ENCODE results near the gene FGF12. TPM values are rescaled to one million over a fixed set of nuclear protein-coding genes. Genes with fewer than 3 reads are reported as not detected.
"Not testable (repeated sequence)": the region's sequence is repeated elsewhere in the genome, so short reads cannot be mapped to it uniquely, and the experiment has no call there.

The FGF12 gene
- under 1 TPM; 0.29 to 0.81 (median 0.74) TPM for total RNA-seq
- under 1 TPM; 0.25 to 0.87 (median 0.67) TPM for polyA plus RNA-seq
- long read RNA-seq, donor 1: 0 reads
- long read RNA-seq, donor 2: 0 reads

GRCh38 chr3:192727032-192727847 is at the start of gene FGF12:
Gene FGF12, minus strand, starts transcription at chr3:192727541.
- H3K4me3 ChIP-seq: peak within 1 kb of the TSS; percentile 33
- H3K36me3 ChIP-seq (ENCODE audit: insufficient read depth in 1 of 2, low read depth in 1 of 2): no peaks in the 10 kb centered on the region
- DNase-seq: peak; percentile 37 to 65
- no peak within 1 kb of the TSS for H3K27ac ChIP-seq
- H3K4me1 ChIP-seq: no peaks in the 10 kb centered on the region
- no peak for TF ChIP-seq CTCF (IDR thresholded peaks at IDR 0.05)
- WGBS, 3 donors: 1% methylated on average over 36 of the region's 36 CpGs
- no peaks in the 10 kb centered on the region for H3K9me3 ChIP-seq
- intact Hi-C loops (cut with DNase I): no loop called here
- ATAC-seq: peak in 1 of 4 donors; percentile 44
- H3K27me3 ChIP-seq (ENCODE audit: insufficient read depth in 3 of 3, low read length in 2 of 3): no peaks in the 10 kb centered on the region

- intact Hi-C loops (cut with DNase I); H3K27ac ChIP-seq: not testable (repeated sequence)
Measured at GRCh38 chr3:192774341-192774740, 47.0 kb upstream of the FGF12 start.

GRCh38 chr3:192772240-192772894 is 45.0 kb upstream of the FGF12 start:
- no peak for DNase-seq
- no peak for ATAC-seq
- Histone ChIP-seq H3K27me3 (ENCODE audit: insufficient read depth in 3 of 3, low read length in 2 of 3) (no peaks in the 10 kb centered on the region), H3K4me1 (no peaks in the 10 kb centered on the region), H3K9me3 (no peaks in the 10 kb centered on the region), H3K36me3 (ENCODE audit: insufficient read depth in 1 of 2, low read depth in 1 of 2) (no peaks in the 10 kb centered on the region), H3K27ac (no peak overlapping the region), H3K4me3 (no peak overlapping the region)
- intact Hi-C loops (cut with DNase I): no loop called here
- 53 to 54% (median 53%) methylated on average over 5 of the region's 5 CpGs for WGBS, 3 donors
- TF ChIP-seq CTCF (IDR thresholded peaks at IDR 0.05): no peak

More at GRCh38 chr3:192774341-192774740, 47.0 kb upstream of the FGF12 start:
- not testable (repeated sequence) for H3K4me1 ChIP-seq; DNase-seq; H3K27me3 ChIP-seq (ENCODE audit: insufficient read depth in 3 of 3, low read length in 2 of 3); ATAC-seq; H3K36me3 ChIP-seq (ENCODE audit: insufficient read depth in 1 of 2, low read depth in 1 of 2); H3K4me3 ChIP-seq; H3K9me3 ChIP-seq
- WGBS, 3 donors: 68 to 70% (median 69%) methylated on average over 4 of the region's 4 CpGs

GRCh38 chr3:192758654-192759053 is 31.3 kb upstream of the FGF12 start:
- intact Hi-C loops (cut with DNase I): no loop called here
- H3K9me3 ChIP-seq: no peaks in the 10 kb centered on the region
- no peak for TF ChIP-seq CTCF (IDR thresholded peaks at IDR 0.05)
- H3K4me3 ChIP-seq: no peak overlapping the region
- no peaks in the 10 kb centered on the region for H3K4me1 ChIP-seq
- no peaks in the 10 kb centered on the region for H3K27me3 ChIP-seq (ENCODE audit: insufficient read depth in 3 of 3, low read length in 2 of 3)
- WGBS, 3 donors: 83 to 90% (median 87%) methylated on average over 7 of the region's 7 CpGs
- H3K27ac ChIP-seq: no peak overlapping the region
- H3K36me3 ChIP-seq (ENCODE audit: insufficient read depth in 1 of 2, low read depth in 1 of 2): no peaks in the 10 kb centered on the region
- no peak for DNase-seq
- no peak for ATAC-seq

- Histone ChIP-seq H3K4me1 (no peaks in the 10 kb centered on the region), H3K4me3 (no peak overlapping the region), H3K27me3 (ENCODE audit: insufficient read depth in 3 of 3, low read length in 2 of 3) (no peaks in the 10 kb centered on the region), H3K36me3 (ENCODE audit: insufficient read depth in 1 of 2, low read depth in 1 of 2) (no peaks in the 10 kb centered on the region), H3K9me3 (no peaks in the 10 kb centered on the region), H3K27ac (no peak overlapping the region)
- intact Hi-C loops (cut with DNase I): no loop called here
- DNase-seq (no peak), ATAC-seq (no peak)
- no peak for TF ChIP-seq CTCF (IDR thresholded peaks at IDR 0.05)
- 27 to 66% (median 64%) methylated on average over 2 of the region's 2 CpGs for WGBS, 3 donors
Measured at GRCh38 chr3:192751148-192751547, 23.8 kb upstream of the FGF12 start.

Data from psoas muscle (tissue), 8 donors.